Right lung (tissue), 5 donors: Measurements from ENCODE around the gene TREX2. TPM values are rescaled to one million over a fixed set of nuclear protein-coding genes. Genes with fewer than 3 reads are reported as not detected.

Experiments used
- polyA plus RNA-seq, 5 donors: library from polyadenylated mRNA; unstranded; fragments of 120-200 nt; gene quantifications; one replicate each; pipeline versions ENCODE4 v1.2.1 to v1.2.3, GENCODE V29; 2013; ENCODE audit warnings: inconsistent platforms in 1 of 5, low replicate concordance in 1 of 5; ENCODE audit not compliant: insufficient read length in 5 of 5, insufficient read depth in 1 of 5

TREX2 gene
- polyA plus RNA-seq, 5 donors, result 0.35 to 1.2 (median 0.76) TPM

Other genes with a start within 250 kb of the TREX2 start
- gene PNMA6F, start 124.3 kb downstream of the TREX2 start, polyA plus RNA-seq, result not detected
- 10 to 100 TPM; 14.1 to 17.3 (median 15.2) TPM for gene ZNF275, start 111.9 kb downstream of the TREX2 start, polyA plus RNA-seq
- not detected for gene PNMA6E, start 44.7 kb downstream of the TREX2 start, polyA plus RNA-seq
- gene ZFP92, start 34.6 kb downstream of the TREX2 start, polyA plus RNA-seq, result 1 to 10 TPM in 1 of 5 donors, under 1 TPM in 4; 0.78 to 1.2 (median 0.91) TPM
- 10 to 100 TPM; 27.1 to 45.0 (median 36.5) TPM for gene HAUS7, start 24.5 kb upstream of the TREX2 start, polyA plus RNA-seq
- 100 to 1,000 TPM; 124 to 242 (median 164) TPM for gene BGN, start 48.9 kb upstream of the TREX2 start, polyA plus RNA-seq
- under 1 TPM; 0.17 to 0.43 (median 0.29) TPM for gene ATP2B3, start 71.6 kb upstream of the TREX2 start, polyA plus RNA-seq
- 10 to 100 TPM; 11.3 to 20.1 (median 12.6) TPM for gene CCNQ, start 153.1 kb upstream of the TREX2 start, polyA plus RNA-seq
- under 1 TPM in 3 of 5 donors, not detected in 2; 0.12 to 0.69 (median 0.45) TPM for gene DUSP9, start 201.1 kb upstream of the TREX2 start, polyA plus RNA-seq
- gene PNCK, start 227.8 kb upstream of the TREX2 start, polyA plus RNA-seq, result 1 to 10 TPM in 1 of 5 donors, under 1 TPM in 4; 0.54 to 1.1 (median 0.64) TPM
- 1 to 10 TPM; 3.7 to 9.8 (median 7.8) TPM for gene SLC6A8, start 241.9 kb upstream of the TREX2 start, polyA plus RNA-seq